Measurements from ENCODE around the gene PIP5K1C. TPM values are rescaled to one million over a fixed set of nuclear protein-coding genes. Genes with fewer than 3 reads are reported as not detected.

PIP5K1C gene
- total RNA-seq, 1 donor from 2014 or later = 8.6 TPM

DNA sequence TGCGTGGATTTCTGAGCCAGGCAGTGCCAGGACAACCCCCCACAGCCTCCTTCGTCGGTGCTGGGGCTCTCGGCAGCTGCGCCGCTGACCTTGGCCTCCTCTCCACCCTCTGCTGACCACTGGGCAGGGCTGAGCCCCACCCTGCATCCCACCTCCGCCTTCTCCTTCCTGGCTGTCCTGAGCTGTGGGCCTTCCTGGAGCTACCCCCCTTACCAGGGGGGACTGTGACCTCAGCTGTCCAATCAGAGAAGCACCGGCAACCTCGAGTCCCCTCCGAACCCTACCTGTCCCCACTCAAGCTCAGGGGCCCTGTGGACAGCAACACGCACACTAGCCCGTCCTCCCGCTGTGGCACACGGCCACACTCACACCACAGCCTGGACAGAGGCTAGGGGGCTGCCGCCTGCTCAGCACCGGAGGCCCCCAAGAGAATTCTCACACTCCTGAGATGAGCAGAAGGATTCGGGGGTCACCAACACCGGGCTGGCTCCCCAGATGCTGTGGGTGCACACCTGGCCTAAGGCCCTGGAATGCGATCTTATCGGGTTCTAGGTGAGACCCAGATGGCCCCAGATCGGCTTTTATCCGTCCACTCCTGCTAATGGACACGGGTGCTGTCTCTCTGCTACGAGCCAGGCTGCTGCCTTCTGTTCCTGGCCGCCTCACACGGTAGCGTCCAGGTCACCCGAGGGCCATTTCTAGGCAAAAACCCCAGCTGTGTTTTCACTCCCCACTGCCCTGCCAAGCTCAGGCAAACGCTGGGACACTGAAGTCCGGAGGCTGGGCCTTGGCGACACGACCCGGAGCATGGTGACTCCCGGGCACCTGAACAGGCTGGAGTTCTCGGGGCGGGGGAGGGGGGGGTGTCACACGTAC lies 41.2 kb downstream of the PIP5K1C start:
- H3F3A ChIP-seq (ENCODE audit: low read depth) = no peaks in the 10 kb centered on the region
- H3K27me3 ChIP-seq = no peaks in the 10 kb centered on the region
- no peaks in the 10 kb centered on the region for H3K9me3 ChIP-seq (ENCODE audit: low read depth)
- peaks cover 7% of the 10 kb centered on the region for H3K36me3 Mint-ChIP-seq
- no peak overlapping the region for H3K4me3 ChIP-seq
- no peaks in the 10 kb centered on the region for H4K20me1 ChIP-seq (ENCODE audit: low read depth)
- no peaks in the 10 kb centered on the region for H3K9me3 Mint-ChIP-seq
- no peak for DNase-seq (ENCODE audit: low spot score)
- no peaks in the 10 kb centered on the region for H3K79me2 ChIP-seq (ENCODE audit: low read depth)
- H3K27ac ChIP-seq = no peak overlapping the region
- TF ChIP-seq EZH2phosphoT487 (IDR thresholded peaks at IDR 0.05) (no peak), EZH2 (IDR thresholded peaks at IDR 0.05) (no peak)
- TF ChIP-seq, protein P1, sequence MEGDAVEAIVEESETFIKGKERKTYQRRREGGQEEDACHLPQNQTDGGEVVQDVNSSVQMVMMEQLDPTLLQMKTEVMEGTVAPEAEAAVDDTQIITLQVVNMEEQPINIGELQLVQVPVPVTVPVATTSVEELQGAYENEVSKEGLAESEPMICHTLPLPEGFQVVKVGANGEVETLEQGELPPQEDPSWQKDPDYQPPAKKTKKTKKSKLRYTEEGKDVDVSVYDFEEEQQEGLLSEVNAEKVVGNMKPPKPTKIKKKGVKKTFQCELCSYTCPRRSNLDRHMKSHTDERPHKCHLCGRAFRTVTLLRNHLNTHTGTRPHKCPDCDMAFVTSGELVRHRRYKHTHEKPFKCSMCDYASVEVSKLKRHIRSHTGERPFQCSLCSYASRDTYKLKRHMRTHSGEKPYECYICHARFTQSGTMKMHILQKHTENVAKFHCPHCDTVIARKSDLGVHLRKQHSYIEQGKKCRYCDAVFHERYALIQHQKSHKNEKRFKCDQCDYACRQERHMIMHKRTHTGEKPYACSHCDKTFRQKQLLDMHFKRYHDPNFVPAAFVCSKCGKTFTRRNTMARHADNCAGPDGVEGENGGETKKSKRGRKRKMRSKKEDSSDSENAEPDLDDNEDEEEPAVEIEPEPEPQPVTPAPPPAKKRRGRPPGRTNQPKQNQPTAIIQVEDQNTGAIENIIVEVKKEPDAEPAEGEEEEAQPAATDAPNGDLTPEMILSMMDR (IDR thresholded peaks at IDR 0.05) = no peak
- H3K36me3 ChIP-seq = no peaks in the 10 kb centered on the region
- H3K4me1 ChIP-seq = no peaks in the 10 kb centered on the region
- H3K27me3 Mint-ChIP-seq (ENCODE audit: insufficient read depth, low read depth) = peaks cover 5% of the 10 kb centered on the region
- H3K4me3 Mint-ChIP-seq = no peak overlapping the region
- no peaks in the 10 kb centered on the region for H3K4me1 Mint-ChIP-seq
- no peak overlapping the region for H3K9ac ChIP-seq
- no peak overlapping the region for H2AFZ ChIP-seq (replicated peaks)
- H3K4me2 ChIP-seq = no peak overlapping the region
- no peak overlapping the region for H3K27ac Mint-ChIP-seq

DNA sequence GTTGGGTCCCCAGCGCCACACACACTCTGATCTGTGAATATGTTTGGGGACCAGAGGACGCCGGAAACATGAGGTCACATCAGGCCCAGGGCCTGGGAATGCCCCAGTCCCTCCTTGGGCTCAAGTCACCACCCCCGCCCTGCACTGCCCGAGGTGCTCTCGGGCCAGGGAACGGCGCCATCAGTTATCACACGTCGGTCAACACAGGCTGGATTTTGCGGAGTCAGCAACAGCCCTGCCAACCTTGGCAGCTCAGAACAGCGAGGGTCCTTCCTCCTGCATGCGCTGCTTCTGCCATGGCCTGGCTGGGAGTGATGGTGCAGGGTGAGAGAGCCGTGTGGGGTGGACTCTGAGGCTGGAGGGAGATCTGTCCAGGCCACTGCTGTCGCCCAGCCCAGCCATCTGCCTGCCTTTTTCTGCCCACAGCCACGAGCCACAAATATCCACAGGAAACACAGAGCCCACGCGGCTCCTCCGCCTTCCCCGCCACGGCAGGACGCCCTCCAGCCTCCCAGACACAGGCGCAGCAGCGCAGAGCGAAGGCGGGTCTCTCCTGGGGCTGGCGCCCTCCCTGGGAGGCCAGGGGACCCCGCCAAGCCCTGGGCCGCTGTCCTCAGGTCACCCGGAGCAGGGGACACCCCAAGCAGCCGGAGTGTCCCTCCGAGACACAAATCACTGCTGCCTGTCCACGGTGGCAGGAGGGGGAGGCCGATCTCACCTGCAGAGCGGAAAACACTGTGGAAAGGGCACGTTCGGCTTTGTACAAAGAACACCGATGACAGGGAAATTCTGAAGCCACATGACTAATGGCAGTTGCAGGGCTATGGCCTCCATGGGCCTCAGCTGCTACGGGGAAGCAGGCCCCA lies 42.0 kb downstream of the PIP5K1C start:
- Histone ChIP-seq H3K4me2 (no peak overlapping the region), H2AFZ (replicated peaks) (no peak overlapping the region), H3K9ac (no peak overlapping the region), H3F3A (ENCODE audit: low read depth) (no peaks in the 10 kb centered on the region), H3K4me3 (no peak overlapping the region), H4K20me1 (ENCODE audit: low read depth) (no peaks in the 10 kb centered on the region), H3K4me1 (no peaks in the 10 kb centered on the region), H3K27me3 (no peaks in the 10 kb centered on the region), H3K36me3 (no peaks in the 10 kb centered on the region), H3K27ac (no peak overlapping the region), H3K79me2 (ENCODE audit: low read depth) (no peaks in the 10 kb centered on the region), H3K9me3 (ENCODE audit: low read depth) (no peaks in the 10 kb centered on the region)
- Mint-ChIP-seq H3K27me3 (ENCODE audit: insufficient read depth, low read depth) (peaks cover 7% of the 10 kb centered on the region), H3K4me1 (no peaks in the 10 kb centered on the region), H3K27ac (no peak overlapping the region), H3K4me3 (no peak overlapping the region), H3K36me3 (peaks cover 4% of the 10 kb centered on the region), H3K9me3 (no peaks in the 10 kb centered on the region)
- TF ChIP-seq EZH2 (IDR thresholded peaks at IDR 0.05) (no peak), EZH2phosphoT487 (IDR thresholded peaks at IDR 0.05) (no peak)
- TF ChIP-seq, protein P1 (IDR thresholded peaks at IDR 0.05) = no peak
- DNase-seq (ENCODE audit: low spot score) = no peak

DNA sequence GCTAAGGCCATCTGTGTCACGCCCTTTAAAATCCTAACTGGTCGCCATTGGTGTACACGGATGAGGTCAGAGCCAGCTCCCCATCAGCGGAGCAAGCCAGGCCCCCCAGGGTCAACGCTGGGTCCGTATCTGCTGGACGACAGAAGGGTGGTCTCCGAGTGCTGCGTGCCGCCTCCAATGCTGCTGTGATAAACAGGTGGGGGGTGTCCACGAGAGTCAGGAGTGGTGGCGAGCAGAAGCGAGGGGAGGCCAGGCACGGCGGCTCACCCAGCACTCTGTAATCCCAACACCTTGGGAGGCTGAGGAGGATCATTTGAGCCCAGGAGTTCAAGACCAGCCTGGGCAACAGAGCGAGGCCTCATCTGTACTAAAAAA lies 42.9 kb downstream of the PIP5K1C start:
- Histone ChIP-seq H2AFZ (replicated peaks) (no peak overlapping the region), H3K27me3 (no peaks in the 10 kb centered on the region), H3K36me3 (no peaks in the 10 kb centered on the region), H3K79me2 (ENCODE audit: low read depth) (no peaks in the 10 kb centered on the region), H3K4me3 (no peak overlapping the region), H3K27ac (no peak overlapping the region), H4K20me1 (ENCODE audit: low read depth) (no peaks in the 10 kb centered on the region), H3K4me1 (no peaks in the 10 kb centered on the region), H3K9me3 (ENCODE audit: low read depth) (no peaks in the 10 kb centered on the region), H3F3A (ENCODE audit: low read depth) (no peaks in the 10 kb centered on the region), H3K9ac (no peak overlapping the region), H3K4me2 (no peak overlapping the region)
- H3K4me3 Mint-ChIP-seq = no peak overlapping the region
- no peaks in the 10 kb centered on the region for H3K4me1 Mint-ChIP-seq
- no peak for DNase-seq (ENCODE audit: low spot score)
- no peak overlapping the region for H3K27ac Mint-ChIP-seq
- no peaks in the 10 kb centered on the region for H3K9me3 Mint-ChIP-seq
- peaks cover 2% of the 10 kb centered on the region for H3K36me3 Mint-ChIP-seq
- peaks cover 7% of the 10 kb centered on the region for H3K27me3 Mint-ChIP-seq (ENCODE audit: insufficient read depth, low read depth)
- TF ChIP-seq EZH2 (IDR thresholded peaks at IDR 0.05) (no peak), EZH2phosphoT487 (IDR thresholded peaks at IDR 0.05) (no peak)
- TF ChIP-seq, protein P1 (IDR thresholded peaks at IDR 0.05) = no peak
